T-helper 22 cell (primary cell): ENCODE data around the gene USP12.
"Not testable (repeated sequence)": the region's sequence is repeated elsewhere in the genome, so short reads cannot be mapped to it uniquely, and the experiment has no call there.

Experiments used
- DNase-seq: peaks from one replicate; pipeline ENCODE4 v3.0.0-alpha.2; 2020; ENCODE audit warnings: low read depth

USP12 gene

DNA sequence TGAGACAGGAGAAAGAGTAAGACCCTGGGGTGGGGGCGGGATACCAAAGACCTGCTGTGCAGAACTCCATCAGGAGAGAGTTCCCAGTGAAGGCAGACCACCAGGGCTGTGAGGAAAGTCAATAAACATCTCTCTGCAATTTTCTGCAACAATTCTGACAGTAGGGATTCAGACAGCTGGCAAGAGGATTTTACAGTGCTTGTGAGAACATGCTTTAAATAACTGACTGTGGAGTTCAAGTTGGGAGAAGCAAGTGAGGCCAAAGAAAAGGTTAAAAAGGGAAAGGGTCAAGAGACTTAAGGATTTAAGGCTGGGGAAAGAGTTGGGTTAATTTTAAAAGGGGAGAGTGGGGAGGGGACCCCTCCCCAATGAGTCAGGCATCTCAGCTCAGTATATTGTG is 98.4 kb downstream of the USP12 start:
- DNase-seq, result no peak

DNA sequence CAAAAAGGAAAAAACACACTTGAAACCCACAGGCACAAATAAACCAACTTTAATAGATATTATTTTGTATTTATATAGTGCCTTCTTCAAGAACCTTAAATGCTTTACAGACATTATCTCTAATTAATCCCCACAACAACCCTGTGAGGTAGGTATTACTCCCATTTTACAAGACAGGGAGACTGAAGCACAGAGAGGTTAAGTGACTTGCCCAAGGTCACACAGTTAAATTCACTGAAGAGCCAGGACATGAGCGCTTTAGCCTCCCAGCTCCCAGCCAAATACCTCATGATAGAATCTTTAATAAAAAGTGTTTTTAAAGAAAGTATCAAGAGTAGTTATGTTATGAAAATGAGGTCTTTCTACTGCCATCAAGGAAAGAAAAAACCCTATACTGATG is 105.5 kb downstream of the USP12 start:
- DNase-seq, result not testable (repeated sequence)

- DNase-seq, result no peak
These were observed 106.0 kb downstream of the USP12 start for GRCh38 chr13:27065582-27065981.

GRCh38 chr13:27064252-27064995 is 107.2 kb downstream of the USP12 start:
- DNase-seq, result no peak

DNA sequence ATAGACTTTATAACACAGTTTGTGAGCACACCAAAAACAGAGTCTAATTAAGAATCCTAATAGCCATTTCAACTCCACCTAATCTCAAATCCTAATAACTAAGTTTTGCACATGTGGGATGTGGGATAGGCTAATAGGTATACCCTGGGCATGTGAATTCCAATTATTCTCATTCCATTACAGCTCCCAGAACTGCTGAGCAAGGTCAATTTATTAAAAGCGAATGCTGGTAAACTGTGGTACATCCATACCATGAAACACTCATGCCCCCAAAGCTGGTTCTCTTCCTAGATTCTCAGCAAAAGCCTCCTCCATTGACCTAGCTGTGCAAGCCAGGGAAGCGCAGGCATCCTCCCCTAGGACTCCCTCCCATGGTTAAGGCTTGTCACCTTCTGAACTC is 113.8 kb downstream of the USP12 start:
- DNase-seq, result no peak

- DNase-seq, result no peak
These were observed 116.1 kb downstream of the USP12 start for GRCh38 chr13:27055526-27055925.

DNA sequence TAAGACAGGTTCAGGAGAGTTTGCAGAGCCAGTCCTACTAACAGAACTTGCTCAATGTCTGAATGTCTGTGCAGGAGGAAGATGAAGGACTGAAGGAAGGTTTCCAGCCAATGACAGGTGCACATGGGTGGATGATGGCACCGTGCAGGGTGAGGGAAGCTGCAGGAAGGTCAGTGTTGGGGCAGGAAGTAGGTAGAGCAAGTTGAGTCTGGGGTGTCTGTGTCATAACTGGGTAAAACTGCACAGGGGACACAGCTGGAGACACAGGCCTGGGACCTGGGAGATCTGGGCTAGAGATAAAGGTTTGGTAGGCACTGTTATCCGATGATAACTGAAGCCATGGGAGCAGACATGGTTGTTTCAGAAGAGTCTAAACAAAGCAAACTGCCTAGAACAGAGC is 116.9 kb downstream of the USP12 start:
- no peak for DNase-seq

DNA sequence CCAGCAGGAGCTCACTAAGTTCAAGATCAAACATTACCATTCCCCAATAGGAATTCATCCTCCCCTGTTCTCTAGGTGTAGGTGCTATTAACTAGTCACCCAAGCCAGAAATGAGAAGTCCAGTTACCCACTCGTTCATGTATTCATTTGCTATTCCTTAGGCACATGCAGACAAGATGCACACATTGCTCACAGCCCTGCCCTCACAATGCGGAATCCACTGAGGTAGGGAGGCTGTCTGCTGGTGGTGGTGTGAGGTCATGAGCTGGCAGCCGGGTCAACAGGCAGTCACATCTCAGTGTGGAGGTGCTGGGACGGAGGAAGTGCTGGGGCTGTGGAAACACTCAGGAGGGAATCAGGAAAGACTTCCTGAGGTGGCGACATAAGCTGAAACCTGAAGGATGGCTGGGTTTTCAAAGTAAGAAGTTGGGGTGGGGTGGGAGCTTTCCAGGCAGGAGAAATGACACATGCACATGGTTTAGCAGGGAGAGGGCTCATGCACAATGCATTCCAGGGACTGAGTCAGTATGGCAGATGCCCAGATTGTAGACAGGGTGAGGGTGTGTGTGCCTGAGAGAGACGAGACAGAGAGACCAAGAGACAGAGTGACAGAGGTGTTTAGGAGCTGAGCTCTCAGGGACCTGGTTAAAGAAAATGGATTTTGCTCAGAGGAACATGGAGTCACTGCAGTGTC is 117.6 kb downstream of the USP12 start:
- no peak for DNase-seq

DNA sequence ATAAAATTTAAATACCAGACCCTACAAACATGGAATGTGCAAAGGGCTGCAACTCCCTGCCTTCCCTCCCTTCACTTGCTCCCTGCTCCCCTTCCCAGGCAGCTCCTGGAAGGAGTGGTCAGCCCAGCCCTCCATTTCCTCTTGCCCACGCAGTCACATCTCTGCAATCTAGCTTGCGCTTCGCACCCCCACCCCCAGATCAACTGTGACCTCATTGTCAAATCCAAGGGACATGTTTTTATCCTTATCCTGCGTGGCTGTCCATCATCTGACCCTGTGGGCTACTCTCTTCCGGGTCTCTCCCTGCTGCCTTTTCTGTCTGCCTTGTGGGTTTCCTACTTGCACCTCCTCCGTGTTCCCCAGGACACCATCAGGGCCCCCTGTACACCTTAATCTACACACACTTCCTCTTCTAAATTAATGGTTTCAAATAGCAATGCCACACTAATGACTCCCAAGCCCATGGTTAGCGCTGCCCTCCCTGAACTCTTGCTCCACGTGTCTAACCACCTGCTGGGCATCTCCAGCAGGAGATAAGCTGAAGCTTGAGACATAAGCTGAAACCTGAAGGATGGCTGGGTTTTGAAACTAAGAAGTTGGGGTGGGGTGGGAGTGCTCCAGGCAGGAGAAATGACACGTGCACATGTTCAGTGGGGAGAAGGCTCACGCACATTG is 118.3 kb downstream of the USP12 start:
- no peak for DNase-seq

GRCh38 chr13:27052551-27053208 is 118.9 kb downstream of the USP12 start:
- DNase-seq, result no peak

DNA sequence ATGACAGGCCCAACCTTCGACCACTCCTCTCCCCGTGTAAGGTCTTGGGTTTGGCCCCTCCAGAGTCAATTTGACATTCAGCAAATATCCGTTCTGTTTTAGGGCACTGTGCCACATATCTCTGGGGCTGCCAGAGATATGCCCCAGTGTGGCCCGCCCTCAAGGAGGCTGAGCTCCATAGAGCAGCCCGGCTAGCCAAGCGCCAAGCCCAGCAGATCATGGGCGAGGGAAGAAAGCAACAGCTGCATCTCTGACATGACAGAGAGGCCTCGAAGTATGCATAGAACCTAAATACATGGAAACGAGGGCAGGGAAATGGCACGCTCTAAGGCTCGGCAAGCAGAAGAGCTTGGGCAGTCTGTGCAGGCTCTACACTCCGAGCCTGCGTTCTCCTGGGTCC is 124.5 kb downstream of the USP12 start:
- no peak for DNase-seq

DNA sequence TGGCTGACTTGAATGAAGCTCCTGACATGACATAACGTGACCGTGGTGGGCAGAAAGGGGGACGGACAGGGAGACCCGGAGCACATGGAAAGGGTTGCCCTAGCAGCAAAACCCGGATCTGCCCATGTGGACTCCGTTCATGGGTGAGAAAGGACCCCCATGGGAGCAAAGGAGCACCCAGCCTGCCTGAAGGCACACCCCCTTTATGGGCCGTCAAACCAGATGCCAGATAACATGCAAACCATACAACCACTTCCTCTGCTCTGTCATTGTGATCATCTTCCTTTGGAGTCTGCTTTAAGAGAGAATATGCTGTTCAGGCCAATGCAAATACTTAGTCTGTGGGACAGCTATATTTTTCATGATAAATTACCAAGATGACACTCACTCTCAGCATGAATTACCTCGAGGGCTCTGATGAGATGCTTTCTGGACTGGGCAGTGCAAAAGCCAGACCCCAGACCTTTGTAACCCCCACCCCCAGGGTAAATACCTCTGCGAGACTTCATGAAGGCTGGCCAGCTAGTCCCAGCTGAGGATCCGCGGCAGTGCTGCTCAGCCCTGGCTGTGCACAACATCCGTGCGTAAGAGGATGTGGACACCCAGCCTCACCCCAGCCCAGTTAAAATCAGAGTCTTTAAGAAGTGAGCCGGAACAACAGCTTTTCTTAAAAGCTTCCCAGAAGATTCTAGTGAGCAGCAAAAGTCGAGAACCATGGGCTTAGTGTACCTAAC is 126.6 kb downstream of the USP12 start:
- no peak for DNase-seq

DNA sequence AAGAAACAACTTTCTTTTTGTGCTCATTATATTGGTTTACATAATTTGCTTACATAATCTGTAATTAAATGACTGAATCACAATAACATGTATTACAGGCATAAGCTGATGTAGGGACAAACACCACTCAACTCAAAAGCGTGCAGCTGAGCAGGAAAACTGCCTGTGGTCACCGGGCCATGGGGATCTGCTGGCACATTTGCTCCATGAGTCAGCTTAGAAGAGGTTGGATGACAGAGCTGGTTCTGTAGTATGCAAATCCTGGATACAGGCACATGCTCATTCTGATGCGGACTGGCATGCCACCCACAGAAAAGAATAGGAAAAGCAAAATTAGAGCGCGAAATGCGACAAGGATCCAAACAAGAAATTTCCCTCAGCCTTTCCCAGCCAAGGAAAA is 128.6 kb downstream of the USP12 start:
- no peak for DNase-seq

GRCh38 chr13:27041341-27041740 is 130.3 kb downstream of the USP12 start:
- no peak for DNase-seq

DNA sequence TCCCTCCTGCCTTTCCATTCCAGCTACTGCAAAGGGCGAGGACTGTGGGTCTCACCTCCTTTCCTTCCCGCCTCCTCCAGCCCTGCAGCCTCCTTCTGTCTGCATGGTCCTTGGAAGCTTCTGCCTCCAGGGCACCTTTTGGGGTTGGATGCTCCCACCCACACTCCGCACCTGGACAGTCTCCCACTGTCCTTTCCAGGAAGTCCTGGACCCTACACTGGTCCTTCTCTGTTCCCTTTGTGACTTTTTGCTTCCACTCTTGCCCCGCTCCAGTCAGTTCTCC is 130.8 kb downstream of the USP12 start:
- DNase-seq, result no peak

- no peak for DNase-seq
These were observed 132.4 kb downstream of the USP12 start for GRCh38 chr13:27039171-27039701.

DNA sequence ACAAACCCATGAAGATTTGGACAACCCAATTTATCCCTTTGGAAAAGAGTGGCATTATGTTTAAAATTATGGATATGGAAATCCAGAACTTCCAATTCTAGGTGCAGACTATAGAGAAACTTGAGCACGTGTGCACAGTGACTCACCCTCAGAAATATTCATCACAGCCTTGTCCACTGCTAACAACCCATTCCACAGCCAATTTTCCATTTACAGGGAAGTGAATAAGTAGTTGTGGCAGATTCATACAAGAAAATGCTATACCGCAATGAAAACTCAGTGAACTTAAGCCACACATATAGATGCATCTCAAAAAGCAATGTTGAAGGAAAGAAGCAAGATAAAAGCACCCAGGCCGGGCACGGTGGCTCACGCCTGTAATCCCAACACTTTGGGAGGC is 133.3 kb downstream of the USP12 start:
- DNase-seq, result no peak

GRCh38 chr13:27037571-27037970 is 134.0 kb downstream of the USP12 start:
- DNase-seq, result no peak

DNA sequence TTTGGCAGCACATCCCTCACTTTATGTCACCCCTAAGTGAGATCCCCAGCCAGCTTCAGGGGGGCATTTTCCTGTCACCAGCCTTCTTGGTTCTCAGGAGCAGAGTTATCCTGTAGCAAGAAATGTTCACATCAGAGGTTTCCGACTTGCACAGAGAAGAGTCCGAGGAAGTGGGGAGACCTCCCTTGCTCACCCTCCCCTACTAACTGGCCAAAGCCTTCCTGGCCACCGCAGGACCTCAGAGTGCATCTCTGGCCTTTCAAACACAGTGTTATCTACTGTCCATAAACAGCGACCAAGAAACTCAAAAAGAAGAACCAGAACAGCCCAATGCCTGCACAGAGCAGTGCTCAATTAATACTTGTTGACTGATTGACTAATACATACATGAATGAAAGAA is 134.4 kb downstream of the USP12 start:
- DNase-seq, result no peak

DNA sequence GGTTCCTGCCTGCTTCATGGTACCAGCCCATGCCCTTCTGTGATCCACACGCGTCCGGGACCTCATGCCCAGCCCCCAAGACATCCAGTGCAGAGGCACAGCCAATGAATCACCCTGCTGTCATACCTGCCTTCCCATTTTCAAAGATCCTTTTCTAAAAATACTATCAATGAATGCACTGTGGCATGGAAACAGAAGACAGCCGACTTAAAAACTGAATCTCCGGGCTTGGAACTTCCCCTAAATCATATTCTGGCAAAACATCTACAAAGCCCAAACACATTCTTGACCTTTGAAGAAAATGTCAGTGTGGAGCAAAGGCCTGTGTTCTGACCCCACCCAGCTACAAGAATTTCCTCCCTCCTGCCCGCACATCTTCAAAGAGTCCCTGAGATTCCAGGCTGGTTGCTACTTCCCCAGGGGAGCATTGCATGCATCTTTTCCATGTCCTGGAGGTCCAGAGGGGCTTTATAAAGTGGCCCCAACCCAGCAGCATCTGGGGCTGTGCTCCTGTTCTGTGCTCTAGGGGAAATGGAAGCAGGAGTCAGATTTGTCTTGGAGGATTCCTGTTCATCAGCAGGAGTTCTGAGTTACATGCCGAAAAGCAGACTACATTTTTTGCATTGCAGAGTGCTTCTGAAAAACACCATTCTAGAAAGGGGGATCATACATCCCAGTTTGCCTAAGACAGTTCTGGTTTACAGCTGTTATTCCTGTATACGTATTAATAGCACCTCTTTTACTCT is 135.2 kb downstream of the USP12 start:
- no peak for DNase-seq

DNA sequence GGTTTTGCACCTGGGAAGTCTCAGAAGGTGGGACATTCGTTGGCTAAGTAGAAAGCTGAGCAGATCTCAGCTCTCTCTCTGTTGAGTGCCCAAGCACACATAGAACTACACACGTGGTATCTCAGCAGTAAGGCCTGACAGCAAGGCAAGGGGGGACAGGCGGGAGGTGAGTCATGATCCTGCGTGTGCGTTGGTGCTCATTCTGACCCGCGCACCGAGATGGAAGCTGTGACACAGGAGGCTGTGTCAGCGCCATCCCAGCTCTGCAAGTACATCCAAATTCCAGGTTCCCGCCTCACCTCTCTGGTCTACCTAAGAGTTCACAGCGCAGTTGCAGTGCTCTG is 135.7 kb downstream of the USP12 start:
- DNase-seq, result no peak
